GM23338 (cell line): ENCODE data around the gene MARCHF5. TPM values are rescaled to one million over a fixed set of nuclear protein-coding genes. Genes with fewer than 3 reads are reported as not detected.

Experiments used
- ATAC-seq: fragments of 200-7000 bp; cut with Tn5 transposase; 3 replicates; pipeline ENCODE4 v1.9.1; 2020
- DNase-seq: peaks from one replicate; pipeline ENCODE4 v3.0.0-alpha.2; 2015; ENCODE audit warnings: low spot score
- H2AFZ ChIP-seq: fragments of 200-600 bp; sonication (generic); 2 replicates; pipeline ENCODE4 v1.8.0; 2016; ENCODE audit warnings: antibody characterized with exemption, mild to moderate bottlenecking, moderate library complexity
- H3F3A ChIP-seq: fragments of 200-600 bp; sonication (generic); replicated peaks from 2 replicates; pipeline ENCODE4 v1.8.0; 2017; ENCODE audit warnings: antibody characterized with exemption, mixed run types, low read depth
- H3K27ac ChIP-seq: fragments of 200-600 bp; sonication (generic); 2 replicates; pipeline ENCODE4 v1.6.1; 2016; ENCODE audit warnings: low read depth
- H3K27me3 ChIP-seq: fragments of 200-600 bp; sonication (generic); 2 replicates; pipeline ENCODE4 v1.8.0; 2016; ENCODE audit warnings: mild to moderate bottlenecking, mixed run types, moderate library complexity; ENCODE audit not compliant: insufficient read depth
- H3K36me3 ChIP-seq: fragments of 200-600 bp; sonication (generic); 2 replicates; pipeline ENCODE4 v1.8.0; 2016; ENCODE audit warnings: mild to moderate bottlenecking; ENCODE audit not compliant: insufficient read depth
- H3K4me1 ChIP-seq: fragments of 200-600 bp; sonication (generic); 2 replicates; pipeline ENCODE4 v1.8.0; 2016; ENCODE audit warnings: mild to moderate bottlenecking, moderate library complexity; ENCODE audit not compliant: insufficient read depth
- H3K4me2 ChIP-seq: fragments of 200-600 bp; sonication (generic); 2 replicates; pipeline ENCODE4 v1.7.1; 2017; ENCODE audit warnings: mixed run types
- H3K4me3 ChIP-seq: fragments of 200-600 bp; sonication (generic); 2 replicates; pipeline ENCODE4 v1.6.1; 2016; ENCODE audit warnings: mixed run types
- H3K79me2 ChIP-seq: fragments of 200-600 bp; sonication (generic); replicated peaks from 2 replicates; pipeline ENCODE4 v1.8.0; 2017; ENCODE audit warnings: mild to moderate bottlenecking; ENCODE audit not compliant: insufficient read depth
- H3K9me2 ChIP-seq: fragments of 200-600 bp; sonication (generic); 2 replicates; pipeline ENCODE4 v1.8.0; 2017; ENCODE audit not compliant: insufficient read depth
- H4K20me1 ChIP-seq: fragments of 200-600 bp; sonication (generic); replicated peaks from 2 replicates; pipeline ENCODE4 v1.8.0; 2017; ENCODE audit warnings: mild to moderate bottlenecking; ENCODE audit not compliant: insufficient read depth
- H3K27ac Mint-ChIP-seq: 2 replicates; pipeline ENCODE4 v1.8.0; 2020; ENCODE audit warnings: inconsistent platforms, mild to moderate bottlenecking, moderate library complexity, mixed read lengths
- H3K27me3 Mint-ChIP-seq: 3 replicates; pipeline ENCODE4 v1.8.0; 2022; ENCODE audit warnings: low read depth, mild to moderate bottlenecking, moderate library complexity, mixed read lengths, inconsistent platforms; ENCODE audit not compliant: insufficient read depth, poor library complexity
- H3K36me3 Mint-ChIP-seq: 3 replicates; pipeline ENCODE4 v1.8.0; 2021; ENCODE audit warnings: low read depth, mild to moderate bottlenecking, inconsistent platforms, moderate library complexity, mixed read lengths
- H3K4me1 Mint-ChIP-seq: 3 replicates; pipeline ENCODE4 v1.8.0; 2020; ENCODE audit warnings: mild to moderate bottlenecking, inconsistent platforms, mixed read lengths
- H3K4me3 Mint-ChIP-seq: 3 replicates; pipeline ENCODE4 v1.8.0; 2021; ENCODE audit warnings: moderate library complexity, mild to moderate bottlenecking, inconsistent platforms, mixed read lengths
- H3K9me3 Mint-ChIP-seq: 3 replicates; pipeline ENCODE4 v1.8.0; 2020; ENCODE audit warnings: moderate library complexity, mild to moderate bottlenecking, inconsistent platforms, mixed read lengths
- CREB1 ChIP-seq: fragments of 250-450 bp; sonication (Bioruptor Pico); IDR thresholded peaks from 2 replicates; pipeline ENCODE4 v1.5.0; 2020; ENCODE audit warnings: low read depth, mild to moderate bottlenecking, moderate library complexity
- CTCF ChIP-seq, 2 experiments: fragments of 200-600 bp in 1 of 2; sonication (generic) in 1 of 2; conservative IDR thresholded peaks; 2 replicates each; pipeline versions ENCODE4 v1.5.1 to v1.6.1; 2016 to 2017; ENCODE audit warnings: antibody characterized with exemption in 2 of 2, low read depth in 2 of 2, mild to moderate bottlenecking in 2 of 2, moderate library complexity in 1 of 2
- EZH2phosphoT487 ChIP-seq: fragments of 200-600 bp; sonication (generic); IDR thresholded peaks from one replicate; pipeline ENCODE4 v1.8.1; 2018; ENCODE audit warnings: antibody characterized with exemption; ENCODE audit not compliant: unreplicated experiment
- JUNB ChIP-seq: IDR thresholded peaks from one replicate; pipeline ENCODE4 v1.6.1; 2016; ENCODE audit warnings: antibody characterized with exemption; ENCODE audit not compliant: unreplicated experiment
- NANOG ChIP-seq: IDR thresholded peaks from 2 replicates; pipeline ENCODE4 v1.6.1; 2016; ENCODE audit warnings: antibody characterized with exemption, borderline replicate concordance
- REST ChIP-seq: IDR thresholded peaks from one replicate; pipeline ENCODE4 v1.6.1; 2018; ENCODE audit warnings: antibody characterized with exemption; ENCODE audit not compliant: unreplicated experiment
- STAT1 ChIP-seq: IDR thresholded peaks from one replicate; pipeline ENCODE4 v1.6.1; 2016; ENCODE audit warnings: antibody characterized with exemption; ENCODE audit not compliant: unreplicated experiment
- ZNF114 ChIP-seq: fragments of 250-450 bp; sonication (Bioruptor Pico); IDR thresholded peaks from 2 replicates; pipeline ENCODE4 v1.5.0; 2020; ENCODE audit warnings: mild to moderate bottlenecking, moderate library complexity
- ZNF331 ChIP-seq: fragments of 250-450 bp; sonication (Bioruptor Pico); IDR thresholded peaks from 2 replicates; pipeline ENCODE4 v1.5.0; 2020; ENCODE audit warnings: low read depth, mild to moderate bottlenecking, moderate library complexity
- ZNF462 ChIP-seq: fragments of 250-450 bp; sonication (Bioruptor Pico); IDR thresholded peaks from 2 replicates; pipeline ENCODE4 v1.5.0; 2020; ENCODE audit warnings: mild to moderate bottlenecking, moderate library complexity
- polyA plus RNA-seq: library from polyadenylated mRNA; unstranded; fragments of >200 nt; fragmentation: Nextera tagmentation; extraction: Ambion mirVana; gene quantifications from 2 replicates; pipeline ENCODE4 v1.2.1, GENCODE V29; 2016
- total RNA-seq: library from RNA; depleted of rRNA; stranded (reverse); fragments of >200 nt; shearing (Covaris generic); gene quantifications from 2 replicates; pipeline ENCODE4 v1.2.3, GENCODE V29; 2014
- TF ChIP-seq, protein P1 (sequence below): IDR thresholded peaks from 2 replicates; pipeline ENCODE4 v1.6.1; 2016; ENCODE audit warnings: antibody characterized with exemption

MARCHF5 gene
- total and polyA plus RNA-seq, 2 experiments from 2014 or later: 12.9 to 14.2 TPM

- H3F3A ChIP-seq: no peaks in the 10 kb centered on the region
- H3K4me3 ChIP-seq: no peak overlapping the region
- H3K27me3 ChIP-seq: no peaks in the 10 kb centered on the region
- H3K36me3 Mint-ChIP-seq: no peaks in the 10 kb centered on the region
- H3K27ac ChIP-seq: no peak overlapping the region
- H2AFZ ChIP-seq: no peak overlapping the region
- no peaks in the 10 kb centered on the region for H3K9me3 Mint-ChIP-seq
- no peak for DNase-seq
- no peaks in the 10 kb centered on the region for H3K4me1 Mint-ChIP-seq
- ATAC-seq: no peak
- no peak overlapping the region for H3K4me3 Mint-ChIP-seq
- H3K27me3 Mint-ChIP-seq: no peaks in the 10 kb centered on the region
- H3K36me3 ChIP-seq: no peaks in the 10 kb centered on the region
- no peaks in the 10 kb centered on the region for H3K9me2 ChIP-seq
- no peak overlapping the region for H3K27ac Mint-ChIP-seq
- no peaks in the 10 kb centered on the region for H3K4me1 ChIP-seq
- H3K79me2 ChIP-seq: no peaks in the 10 kb centered on the region
- H3K4me2 ChIP-seq: no peak overlapping the region
- TF ChIP-seq ZNF331 (CRISPR knock-in tag): no peak
- no peak for TF ChIP-seq NANOG
- no peak for TF ChIP-seq STAT1
- no peak for TF ChIP-seq JUNB
- no peak for TF ChIP-seq ZNF114 (CRISPR knock-in tag)
- no peak for TF ChIP-seq EZH2phosphoT487
- TF ChIP-seq ZNF462 (CRISPR knock-in tag): no peak
- TF ChIP-seq, protein P1, sequence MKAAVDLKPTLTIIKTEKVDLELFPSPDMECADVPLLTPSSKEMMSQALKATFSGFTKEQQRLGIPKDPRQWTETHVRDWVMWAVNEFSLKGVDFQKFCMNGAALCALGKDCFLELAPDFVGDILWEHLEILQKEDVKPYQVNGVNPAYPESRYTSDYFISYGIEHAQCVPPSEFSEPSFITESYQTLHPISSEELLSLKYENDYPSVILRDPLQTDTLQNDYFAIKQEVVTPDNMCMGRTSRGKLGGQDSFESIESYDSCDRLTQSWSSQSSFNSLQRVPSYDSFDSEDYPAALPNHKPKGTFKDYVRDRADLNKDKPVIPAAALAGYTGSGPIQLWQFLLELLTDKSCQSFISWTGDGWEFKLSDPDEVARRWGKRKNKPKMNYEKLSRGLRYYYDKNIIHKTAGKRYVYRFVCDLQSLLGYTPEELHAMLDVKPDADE: no peak
- no peak for TF ChIP-seq CTCF (conservative IDR thresholded peaks at IDR 0.05; ENCODE audit: low read depth in 2 of 2)
- no peak for TF ChIP-seq CREB1 (CRISPR knock-in tag)
- TF ChIP-seq REST: no peak
- H4K20me1 ChIP-seq: no peaks in the 10 kb centered on the region; the same call in none of the 2 replicates
Measured at GRCh38 chr10:92267343-92267742, 23.6 kb upstream of the MARCHF5 start.
